Osteoblast (primary cell): ENCODE results near the gene NT5DC3. TPM values are rescaled to one million over a fixed set of nuclear protein-coding genes. Genes with fewer than 3 reads are reported as not detected.
A peak's percentile ranks its signal among the peaks of the same experiment; 100 is the strongest.

ENCODE experiments used
- DNase-seq: peaks from one replicate; pipeline ENCODE4 v3.0.0; 2011; ENCODE audit warnings: low spot score, mixed read lengths; ENCODE audit not compliant: insufficient read length; ENCODE audit errors: missing footprints
- H2AFZ ChIP-seq: 2 replicates; pipeline ENCODE4 v1.6.0; 2011; ENCODE audit warnings: mild to moderate bottlenecking, low read length
- H3K27ac ChIP-seq: 2 replicates; pipeline ENCODE4 v1.5.1; 2011; ENCODE audit warnings: mild to moderate bottlenecking, low read depth, low read length, moderate library complexity
- H3K27me3 ChIP-seq: 2 replicates; pipeline ENCODE4 v1.6.0; 2012; ENCODE audit warnings: mild to moderate bottlenecking, control low read depth, inconsistent platforms, low read length, moderate library complexity; ENCODE audit not compliant: insufficient read depth
- H3K36me3 ChIP-seq: 2 replicates; pipeline ENCODE4 v1.5.1; 2011; ENCODE audit warnings: mild to moderate bottlenecking, low read length, control low read depth, moderate library complexity; ENCODE audit not compliant: insufficient read depth
- H3K4me1 ChIP-seq: 2 replicates; pipeline ENCODE4 v1.5.1; 2011; ENCODE audit warnings: mild to moderate bottlenecking, low read length, control low read depth, moderate library complexity; ENCODE audit not compliant: insufficient read depth
- H3K4me2 ChIP-seq: 2 replicates; pipeline ENCODE4 v1.6.0; 2011; ENCODE audit warnings: mild to moderate bottlenecking, low read length; ENCODE audit not compliant: insufficient read depth
- H3K4me3 ChIP-seq: fragments of 200-600 bp; sonication (generic); 3 replicates; pipeline ENCODE4 v1.5.1; 2012; ENCODE audit warnings: mild to moderate bottlenecking, low read length, inconsistent platforms; ENCODE audit not compliant: insufficient read depth
- H3K79me2 ChIP-seq: 2 replicates; pipeline ENCODE4 v1.6.0; 2012; ENCODE audit warnings: mild to moderate bottlenecking, low read length, control low read depth, inconsistent platforms; ENCODE audit not compliant: insufficient read depth
- H3K9me3 ChIP-seq: 2 replicates; pipeline ENCODE4 v1.5.1; 2011; ENCODE audit warnings: low read depth, low read length, control low read depth
- H4K20me1 ChIP-seq: 2 replicates; pipeline ENCODE4 v1.6.0; 2012; ENCODE audit warnings: mild to moderate bottlenecking, low read length, control low read depth; ENCODE audit not compliant: insufficient read depth
- total RNA-seq: library from RNA; depleted of rRNA; stranded (reverse); fragments of >200 nt; gene quantifications from 2 replicates; pipeline ENCODE4 v1.2.3, GENCODE V29; 2012
- TF ChIP-seq, protein P1 (sequence below): IDR thresholded peaks from 2 replicates; pipeline ENCODE4 v1.5.1; 2011; ENCODE audit warnings: mild to moderate bottlenecking, low read depth, low read length, moderate library complexity; ENCODE audit errors: extremely low read depth

The NT5DC3 gene
- total RNA-seq, 1 donor, result 10.1 TPM

GRCh38 chr12:103799857-103800771 lies 40.9 kb downstream of the NT5DC3 start:
- peaks cover 37% of the 10 kb centered on the region for H3K4me1 ChIP-seq
- H3K9me3 ChIP-seq, result no peaks in the 10 kb centered on the region
- no peaks in the 10 kb centered on the region for H3K27me3 ChIP-seq
- no peaks in the 10 kb centered on the region for H4K20me1 ChIP-seq
- H3K4me2 ChIP-seq, result peak overlapping the region; percentile 1
- H3K27ac ChIP-seq, result peak overlapping the region; percentile 8
- H3K4me3 ChIP-seq, result no peak overlapping the region
- TF ChIP-seq, protein P1, sequence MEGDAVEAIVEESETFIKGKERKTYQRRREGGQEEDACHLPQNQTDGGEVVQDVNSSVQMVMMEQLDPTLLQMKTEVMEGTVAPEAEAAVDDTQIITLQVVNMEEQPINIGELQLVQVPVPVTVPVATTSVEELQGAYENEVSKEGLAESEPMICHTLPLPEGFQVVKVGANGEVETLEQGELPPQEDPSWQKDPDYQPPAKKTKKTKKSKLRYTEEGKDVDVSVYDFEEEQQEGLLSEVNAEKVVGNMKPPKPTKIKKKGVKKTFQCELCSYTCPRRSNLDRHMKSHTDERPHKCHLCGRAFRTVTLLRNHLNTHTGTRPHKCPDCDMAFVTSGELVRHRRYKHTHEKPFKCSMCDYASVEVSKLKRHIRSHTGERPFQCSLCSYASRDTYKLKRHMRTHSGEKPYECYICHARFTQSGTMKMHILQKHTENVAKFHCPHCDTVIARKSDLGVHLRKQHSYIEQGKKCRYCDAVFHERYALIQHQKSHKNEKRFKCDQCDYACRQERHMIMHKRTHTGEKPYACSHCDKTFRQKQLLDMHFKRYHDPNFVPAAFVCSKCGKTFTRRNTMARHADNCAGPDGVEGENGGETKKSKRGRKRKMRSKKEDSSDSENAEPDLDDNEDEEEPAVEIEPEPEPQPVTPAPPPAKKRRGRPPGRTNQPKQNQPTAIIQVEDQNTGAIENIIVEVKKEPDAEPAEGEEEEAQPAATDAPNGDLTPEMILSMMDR, result no peak
- H2AFZ ChIP-seq, result no peak overlapping the region
- no peaks in the 10 kb centered on the region for H3K79me2 ChIP-seq
- no peak for DNase-seq
- H3K36me3 ChIP-seq, result peaks cover 16% of the 10 kb centered on the region

DNA sequence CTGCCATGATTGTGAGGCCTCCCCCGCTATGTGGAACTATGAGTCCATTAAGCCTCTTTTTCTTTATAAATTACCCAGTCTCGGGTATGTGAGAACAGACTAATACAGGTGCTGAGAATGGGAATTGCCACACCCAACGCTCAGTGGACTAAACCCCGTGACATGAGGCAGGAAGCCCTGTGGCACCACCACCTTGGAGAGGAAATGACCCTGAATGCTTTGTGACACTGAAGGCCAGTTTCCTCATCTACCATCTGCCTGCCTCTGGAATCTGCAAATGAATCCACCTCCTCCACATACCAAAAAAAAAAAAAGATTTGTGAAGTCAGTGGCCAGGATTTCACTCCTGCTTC lies 41.6 kb downstream of the NT5DC3 start:
- Histone ChIP-seq H3K9me3 (no peaks in the 10 kb centered on the region), H4K20me1 (no peaks in the 10 kb centered on the region), H3K79me2 (no peaks in the 10 kb centered on the region), H3K4me2 (no peak overlapping the region), H3K4me1 (peaks cover 31% of the 10 kb centered on the region), H3K27me3 (no peaks in the 10 kb centered on the region), H2AFZ (no peak overlapping the region), H3K36me3 (peaks cover 22% of the 10 kb centered on the region), H3K27ac (no peak overlapping the region), H3K4me3 (no peak overlapping the region)
- TF ChIP-seq, protein P1, result no peak
- no peak for DNase-seq

GRCh38 chr12:103798586-103798985 lies 42.4 kb downstream of the NT5DC3 start:
- DNase-seq, result no peak
- no peak overlapping the region for H2AFZ ChIP-seq
- peaks cover 26% of the 10 kb centered on the region for H3K36me3 ChIP-seq
- H3K9me3 ChIP-seq, result no peaks in the 10 kb centered on the region
- H3K27me3 ChIP-seq, result no peaks in the 10 kb centered on the region
- TF ChIP-seq, protein P1, result no peak
- no peaks in the 10 kb centered on the region for H3K79me2 ChIP-seq
- H3K4me1 ChIP-seq, result peaks cover 28% of the 10 kb centered on the region
- no peak overlapping the region for H3K27ac ChIP-seq
- H4K20me1 ChIP-seq, result no peaks in the 10 kb centered on the region
- H3K4me2 ChIP-seq, result no peak overlapping the region
- H3K4me3 ChIP-seq, result no peak overlapping the region

DNA sequence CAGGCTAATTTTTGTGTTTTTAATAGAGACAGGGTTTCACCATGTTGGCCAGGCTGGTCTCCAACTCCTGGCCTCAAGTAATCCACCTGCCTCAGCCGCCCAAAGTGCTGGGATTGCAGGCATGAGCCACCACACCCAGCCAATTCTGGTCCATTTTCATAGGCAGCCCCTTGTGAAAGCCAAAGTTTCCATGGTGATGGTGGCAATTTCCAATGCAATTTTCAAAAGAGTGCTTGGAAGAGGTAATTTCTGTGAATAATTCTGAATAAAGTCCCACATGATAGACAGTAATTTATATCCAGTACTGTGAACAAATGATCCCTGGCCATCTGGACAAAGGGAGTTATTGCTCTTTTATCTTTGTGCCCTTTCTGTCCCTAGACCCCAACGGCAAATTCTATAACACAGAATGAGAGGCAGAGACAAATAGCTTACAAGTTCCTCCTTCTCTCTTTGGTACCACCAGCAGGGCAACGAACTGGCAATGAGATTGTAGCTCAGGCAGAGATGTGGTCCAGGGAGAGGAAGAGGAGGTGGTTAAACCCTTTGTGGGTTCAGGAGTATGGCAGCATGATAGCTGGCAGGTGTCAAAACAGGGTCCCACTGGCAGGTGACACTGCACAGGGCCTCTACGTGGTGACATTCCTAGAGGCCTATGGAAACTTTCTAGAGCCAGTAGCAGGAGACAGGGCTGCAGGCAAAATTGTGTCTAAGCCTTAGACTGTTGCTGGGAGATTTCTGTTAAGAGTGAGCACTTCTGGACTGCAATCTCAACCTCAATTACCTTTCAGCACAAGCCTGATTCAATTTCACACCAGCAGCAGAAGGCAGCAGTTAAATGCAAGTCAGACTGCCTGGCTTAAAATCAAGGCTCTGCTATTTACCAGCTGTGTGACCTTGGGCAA lies 46.5 kb downstream of the NT5DC3 start:
- Histone ChIP-seq H3K4me1 (no peaks in the 10 kb centered on the region), H3K9me3 (no peaks in the 10 kb centered on the region), H2AFZ (no peak overlapping the region), H3K36me3 (peaks cover 39% of the 10 kb centered on the region), H3K4me2 (no peak overlapping the region), H4K20me1 (no peaks in the 10 kb centered on the region), H3K79me2 (no peaks in the 10 kb centered on the region), H3K4me3 (no peak overlapping the region), H3K27ac (no peak overlapping the region), H3K27me3 (no peaks in the 10 kb centered on the region)
- TF ChIP-seq, protein P1, result no peak
- DNase-seq, result no peak
